HEK293T (cell line): ENCODE results near the gene NELFA.

Source experiments
- ARNT ChIP-seq: fragments of 450-650 bp; IDR thresholded peaks from 2 replicates; pipeline ENCODE4 v1.6.1; 2017; ENCODE audit warnings: mild to moderate bottlenecking
- BHLHE40 ChIP-seq: fragments of 450-650 bp; IDR thresholded peaks from 2 replicates; pipeline ENCODE4 v1.6.1; 2016; ENCODE audit warnings: mild to moderate bottlenecking, moderate library complexity, borderline replicate concordance
- CTBP1 ChIP-seq: fragments of 450-650 bp; IDR thresholded peaks from 2 replicates; pipeline ENCODE4 v1.6.1; 2016; ENCODE audit warnings: borderline replicate concordance
- ELF4 ChIP-seq: fragments of 450-650 bp; IDR thresholded peaks from 2 replicates; pipeline ENCODE4 v1.6.1; 2017; ENCODE audit warnings: antibody characterized with exemption
- FOXM1 ChIP-seq: fragments of 450-650 bp; IDR thresholded peaks from 2 replicates; pipeline ENCODE4 v1.6.1; 2017; ENCODE audit warnings: mild to moderate bottlenecking, borderline replicate concordance
- SP1 ChIP-seq: fragments of 450-650 bp; IDR thresholded peaks from 2 replicates; pipeline ENCODE4 v1.6.1; 2017
- SUZ12 ChIP-seq: fragments of 450-650 bp; IDR thresholded peaks from 2 replicates; pipeline ENCODE4 v1.6.1; 2016; ENCODE audit warnings: mild to moderate bottlenecking
- ZNF384 ChIP-seq: fragments of 450-650 bp; IDR thresholded peaks from 2 replicates; pipeline ENCODE4 v1.6.1; 2016

GRCh38 chr4:2006367-2006766 lies 2.4 kb downstream of the NELFA start:
- TF ChIP-seq SP1 (no peak), CTBP1 (no peak), SUZ12 (no peak), ZNF384 (no peak), FOXM1 (no peak), ARNT (no peak), BHLHE40 (no peak), ELF4 (no peak)
